MCF 10A (cell line): Measurements from ENCODE around the gene AMPD2. TPM values are rescaled to one million over a fixed set of nuclear protein-coding genes. Genes with fewer than 3 reads are reported as not detected.

Source experiments
- BruUV-seq: library from RNA; stranded (reverse); fragments of 400-500 nt; replicated peaks from 2 replicates; lab custom pipeline; 2021; lab: Mats Ljungman, UMichigan
- CTCF ChIA-PET: fragments of 300-600 bp; sonication (Branson Sonifier 250); formaldehyde crosslinking; extraction: SDS; loops from one replicate; lab custom pipeline; 2021; ENCODE audit warnings: antibody characterized with exemption, inconsistent platforms; lab: Yijun Ruan, JAX
- POLR2A ChIA-PET: fragments of 300-600, 350-650 bp; sonication (Branson Sonifier 250); formaldehyde crosslinking; extraction: SDS; loops from one replicate; lab custom pipeline; 2020; ENCODE audit warnings: antibody characterized with exemption, inconsistent platforms; lab: Yijun Ruan, JAX
- DNase-seq: peaks from one replicate; pipeline ENCODE4 v3.0.0-alpha.2; 2018; ENCODE audit not compliant: unreplicated experiment
- H3K27ac Mint-ChIP-seq: one replicate; pipeline ENCODE4 v1.8.0; 2022; ENCODE audit warnings: mild to moderate bottlenecking, low read depth, mixed read lengths; ENCODE audit not compliant: unreplicated experiment
- H3K27me3 Mint-ChIP-seq: one replicate; pipeline ENCODE4 v1.8.0; 2022; ENCODE audit warnings: mixed read lengths; ENCODE audit not compliant: insufficient read depth, unreplicated experiment
- H3K36me3 Mint-ChIP-seq: one replicate; pipeline ENCODE4 v1.8.0; 2022; ENCODE audit warnings: mild to moderate bottlenecking, moderate library complexity, mixed read lengths; ENCODE audit not compliant: insufficient read depth, unreplicated experiment
- H3K4me1 Mint-ChIP-seq: one replicate; pipeline ENCODE4 v1.8.0; 2022; ENCODE audit warnings: mixed read lengths; ENCODE audit not compliant: insufficient read depth, unreplicated experiment
- H3K4me3 Mint-ChIP-seq: one replicate; pipeline ENCODE4 v1.8.0; 2022; ENCODE audit warnings: mild to moderate bottlenecking, moderate library complexity, mixed read lengths; ENCODE audit not compliant: unreplicated experiment
- H3K9me3 Mint-ChIP-seq: one replicate; pipeline ENCODE4 v1.8.0; 2022; ENCODE audit warnings: mixed read lengths; ENCODE audit not compliant: unreplicated experiment
- intact Hi-C: fragments of 100-400 bp; cut with micrococcal nuclease; formaldehyde crosslinking; loops from 2 replicates; pipeline ENCODE4 v1.14.1; 2022
- total RNA-seq: library from RNA; stranded (reverse); gene quantifications from 2 replicates; pipeline ENCODE4 v1.2.3, GENCODE V29; 2022
- TF ChIP-seq, protein P1 (sequence below): fragments of 200-600 bp; IDR thresholded peaks from one replicate; pipeline ENCODE4 v1.8.0; 2022; ENCODE audit warnings: antibody characterized with exemption, mild to moderate bottlenecking; ENCODE audit not compliant: unreplicated experiment

Gene AMPD2
- total RNA-seq, 1 experiment from 2014 or later = 49.5 TPM

- BruUV-seq = no TSS peak
- ChIA-PET CTCF (interaction anchor here (0.6 to 17.2 kb wide), 56 partner anchors 8 to 657 kb away, joined by 3 to 459 read pairs (median 6); partner anchors contain the start of genes AHCYL1, AMPD2, GNAI3 and GNAT2), POLR2A (interaction anchor here (0.6 to 4.2 kb wide), 5 partner anchors 91 to 372 kb away, joined by 3 to 31 read pairs (median 7); partner anchors contain the start of genes AHCYL1 and GNAI3)
- TF ChIP-seq, protein P1, sequence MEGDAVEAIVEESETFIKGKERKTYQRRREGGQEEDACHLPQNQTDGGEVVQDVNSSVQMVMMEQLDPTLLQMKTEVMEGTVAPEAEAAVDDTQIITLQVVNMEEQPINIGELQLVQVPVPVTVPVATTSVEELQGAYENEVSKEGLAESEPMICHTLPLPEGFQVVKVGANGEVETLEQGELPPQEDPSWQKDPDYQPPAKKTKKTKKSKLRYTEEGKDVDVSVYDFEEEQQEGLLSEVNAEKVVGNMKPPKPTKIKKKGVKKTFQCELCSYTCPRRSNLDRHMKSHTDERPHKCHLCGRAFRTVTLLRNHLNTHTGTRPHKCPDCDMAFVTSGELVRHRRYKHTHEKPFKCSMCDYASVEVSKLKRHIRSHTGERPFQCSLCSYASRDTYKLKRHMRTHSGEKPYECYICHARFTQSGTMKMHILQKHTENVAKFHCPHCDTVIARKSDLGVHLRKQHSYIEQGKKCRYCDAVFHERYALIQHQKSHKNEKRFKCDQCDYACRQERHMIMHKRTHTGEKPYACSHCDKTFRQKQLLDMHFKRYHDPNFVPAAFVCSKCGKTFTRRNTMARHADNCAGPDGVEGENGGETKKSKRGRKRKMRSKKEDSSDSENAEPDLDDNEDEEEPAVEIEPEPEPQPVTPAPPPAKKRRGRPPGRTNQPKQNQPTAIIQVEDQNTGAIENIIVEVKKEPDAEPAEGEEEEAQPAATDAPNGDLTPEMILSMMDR = no peak
- Mint-ChIP-seq H3K27ac (no peak overlapping the region), H3K4me3 (no peak overlapping the region), H3K4me1 (peaks cover 8% of the 10 kb centered on the region), H3K36me3 (peaks cover 4% of the 10 kb centered on the region), H3K27me3 (no peaks in the 10 kb centered on the region), H3K9me3 (no peaks in the 10 kb centered on the region)
- intact Hi-C loops = loop anchor here (1.0 kb wide), 1 partner anchor 94 kb away; no protein-coding TSS in a partner anchor
- no peak for DNase-seq
Measured at GRCh38 chr1:109639841-109640184, 20.2 kb downstream of the AMPD2 start.

- Mint-ChIP-seq H3K9me3 (no peaks in the 10 kb centered on the region), H3K27me3 (no peaks in the 10 kb centered on the region), H3K4me1 (peaks cover 8% of the 10 kb centered on the region), H3K36me3 (peaks cover 4% of the 10 kb centered on the region), H3K4me3 (no peak overlapping the region), H3K27ac (no peak overlapping the region)
- POLR2A ChIA-PET = interaction anchor here (0.5 to 4.2 kb wide), 7 partner anchors 91 to 371 kb away, joined by 3 to 31 read pairs (median 3); partner anchors contain the start of genes AHCYL1 and GNAI3
- DNase-seq = peak; percentile 77
- BruUV-seq = no TSS peak
- CTCF ChIA-PET = interaction anchor here (0.6 to 17.2 kb wide), 63 partner anchors 8 to 1868 kb away, joined by 3 to 459 read pairs (median 4); partner anchors contain the start of genes AHCYL1, AMPD2, GNAI3 and GNAT2
- TF ChIP-seq, protein P1 = peak; percentile 95
- intact Hi-C loops = loop anchor here (1.0 kb wide), 1 partner anchor 94 kb away; no protein-coding TSS in a partner anchor
Measured at GRCh38 chr1:109640285-109640865, 20.7 kb downstream of the AMPD2 start.

DNA sequence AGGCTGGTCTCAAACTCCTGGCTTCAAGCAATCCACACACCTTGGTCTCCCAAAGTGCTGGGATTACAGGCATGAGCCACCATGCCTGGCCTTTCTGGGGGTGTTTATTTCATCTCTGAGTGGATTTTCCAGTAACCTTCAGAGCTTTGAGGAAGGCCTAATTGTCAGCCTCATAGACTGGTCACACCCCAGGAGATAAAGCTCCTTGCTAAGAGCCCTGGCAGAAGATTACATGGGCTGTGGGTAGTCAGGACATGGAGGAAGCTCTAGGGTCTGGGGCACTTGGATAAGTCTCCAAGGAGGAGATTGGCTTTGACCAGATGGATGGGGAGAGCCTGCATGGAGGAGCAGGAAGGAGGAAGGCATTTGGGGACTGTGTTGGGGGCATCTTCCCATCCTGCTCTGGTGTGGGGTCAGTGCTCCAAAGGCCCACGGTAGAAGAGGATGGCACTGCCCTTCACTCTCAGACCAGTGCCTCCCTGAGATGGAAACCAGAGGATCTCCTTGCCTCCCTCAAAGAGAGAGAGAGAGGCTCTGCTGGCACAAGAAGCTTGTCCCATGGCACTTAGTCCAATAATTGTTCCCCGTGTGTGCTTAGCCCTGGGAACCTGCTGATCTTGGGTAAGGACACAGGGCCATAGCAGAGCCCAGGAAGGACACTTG, 21.6 kb downstream of the AMPD2 start:
- intact Hi-C loops = no loop called here
- no peak overlapping the region for H3K27ac Mint-ChIP-seq
- peaks cover 4% of the 10 kb centered on the region for H3K36me3 Mint-ChIP-seq
- H3K27me3 Mint-ChIP-seq = no peaks in the 10 kb centered on the region
- no TSS peak for BruUV-seq
- peaks cover 5% of the 10 kb centered on the region for H3K4me1 Mint-ChIP-seq
- ChIA-PET CTCF (interaction anchor here (0.6 to 17.2 kb wide), 37 partner anchors 9 to 1025 kb away, joined by 3 to 459 read pairs (median 6); partner anchors contain the start of genes AHCYL1, AMPD2, GNAT2 and GPR61), POLR2A (interaction anchor here (0.5 to 4.2 kb wide), 4 partner anchors 92 to 343 kb away, joined by 3 to 31 read pairs (median 8); partner anchors contain the start of genes AHCYL1 and GNAI3)
- TF ChIP-seq, protein P1 = no peak
- H3K9me3 Mint-ChIP-seq = no peaks in the 10 kb centered on the region
- H3K4me3 Mint-ChIP-seq = no peak overlapping the region
- no peak for DNase-seq

DNA sequence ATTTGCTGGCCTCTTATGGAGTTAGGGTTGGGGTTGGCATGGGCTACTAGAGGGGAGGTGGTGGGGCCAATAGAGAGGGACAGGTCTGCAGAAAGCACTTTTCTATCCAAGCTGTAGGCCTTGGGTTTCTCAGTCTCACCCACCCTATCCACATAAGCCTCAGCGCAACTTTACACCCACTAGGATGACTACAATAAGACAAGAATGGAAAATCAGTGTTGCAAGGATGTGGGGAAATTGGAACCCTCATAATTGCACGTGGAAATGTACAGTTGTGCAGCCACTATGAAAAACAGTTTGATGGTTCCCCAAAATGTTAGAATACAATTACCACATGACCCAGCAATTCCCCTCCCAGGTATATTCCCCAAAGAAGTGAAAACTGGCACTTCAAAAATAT, 22.2 kb downstream of the AMPD2 start:
- no TSS peak for BruUV-seq
- H3K4me1 Mint-ChIP-seq = no peaks in the 10 kb centered on the region
- TF ChIP-seq, protein P1 = no peak
- H3K4me3 Mint-ChIP-seq = no peak overlapping the region
- no peaks in the 10 kb centered on the region for H3K27me3 Mint-ChIP-seq
- peaks cover 4% of the 10 kb centered on the region for H3K36me3 Mint-ChIP-seq
- ChIA-PET POLR2A (interaction anchor here (1.3 to 4.2 kb wide), 3 partner anchors 93 to 132 kb away, joined by 3 to 31 read pairs (median 14); partner anchors contain the start of gene GNAI3), CTCF (interaction anchor here (0.7 to 17.2 kb wide), 12 partner anchors 8 to 365 kb away, joined by 3 to 459 read pairs (median 20); partner anchors contain the start of genes AHCYL1 and GSTM4)
- no peak for DNase-seq
- no peaks in the 10 kb centered on the region for H3K9me3 Mint-ChIP-seq
- no peak overlapping the region for H3K27ac Mint-ChIP-seq
- intact Hi-C loops = no loop called here
